Erythroblast (primary cell): ENCODE measurements around the gene ERC2.

ENCODE experiments used
- GATA1 ChIP-seq: IDR thresholded peaks from 2 replicates; pipeline ENCODE4 v1.6.1; 2011; ENCODE audit warnings: low read depth, mild to moderate bottlenecking, control low read depth, low read length, moderate library complexity
- POLR2A ChIP-seq: IDR thresholded peaks from 2 replicates; pipeline ENCODE4 v1.6.1; 2011; ENCODE audit warnings: mild to moderate bottlenecking, low read length

DNA sequence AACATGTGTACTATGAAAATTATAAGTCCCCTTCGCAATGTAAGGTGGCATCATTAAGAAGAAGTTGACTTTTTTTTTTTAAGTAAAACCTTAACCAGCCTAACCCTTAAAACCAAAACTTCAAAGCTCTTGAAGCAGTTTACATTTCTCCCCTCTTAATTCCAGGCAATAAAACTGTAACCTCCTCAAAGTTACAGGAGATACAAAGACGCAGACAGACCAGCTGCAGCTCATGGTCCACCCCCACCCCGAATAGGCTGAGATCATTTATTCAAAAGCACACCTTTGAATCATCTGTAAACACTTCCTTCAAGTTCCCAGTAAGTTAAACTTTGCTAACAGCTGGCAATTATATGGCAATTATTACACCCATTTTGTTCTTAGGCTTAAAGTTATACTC is 414.5 kb downstream of the ERC2 start:
- TF ChIP-seq POLR2A (no peak), GATA1 (no peak)
